8988T (cell line): ENCODE measurements around the gene MKS1.
A peak's percentile ranks its signal among the peaks of the same experiment; 100 is the strongest.

Source experiments
- DNase-seq: peaks from one replicate; pipeline ENCODE4 v3.0.0; 2011

Gene MKS1

GRCh38 chr17:58244963-58245362, 25.9 kb upstream of the MKS1 start:
- DNase-seq: no peak

GRCh38 chr17:58242171-58242784, 23.2 kb upstream of the MKS1 start:
- no peak for DNase-seq

- no peak for DNase-seq
These were observed 20.9 kb upstream of the MKS1 start for GRCh38 chr17:58239987-58240386.

- no peak for DNase-seq
These were observed 19.1 kb upstream of the MKS1 start, which contains the start of gene LPO for GRCh38 chr17:58238147-58238634. Gene LPO (plus strand): TSS chr17:58238584. CDS start chr17:58242980, 4,396 bp downstream.

- DNase-seq: no peak
These were observed 17.3 kb upstream of the MKS1 start for GRCh38 chr17:58236394-58236793.

GRCh38 chr17:58235821-58236220, 16.8 kb upstream of the MKS1 start:
- DNase-seq: no peak

GRCh38 chr17:58234512-58234911, 15.5 kb upstream of the MKS1 start:
- no peak for DNase-seq

GRCh38 chr17:58233543-58233942, 14.5 kb upstream of the MKS1 start:
- DNase-seq: no peak

GRCh38 chr17:58232707-58233156, 13.7 kb upstream of the MKS1 start:
- no peak for DNase-seq

- DNase-seq: no peak
These were observed 12.6 kb upstream of the MKS1 start for GRCh38 chr17:58231641-58232040.

- no peak for DNase-seq
These were observed 10.8 kb upstream of the MKS1 start for GRCh38 chr17:58229881-58230280.

- no peak for DNase-seq
These were observed 10.3 kb upstream of the MKS1 start for GRCh38 chr17:58229384-58229783.

GRCh38 chr17:58228679-58229078, 9.6 kb upstream of the MKS1 start:
- no peak for DNase-seq

GRCh38 chr17:58227733-58228132, 8.7 kb upstream of the MKS1 start:
- no peak for DNase-seq

- no peak for DNase-seq
These were observed 5.3 kb upstream of the MKS1 start for GRCh38 chr17:58224315-58224714.

- no peak for DNase-seq
These were observed 731 bp upstream of the MKS1 start for GRCh38 chr17:58219789-58220183.

GRCh38 chr17:58217766-58218165, 1.3 kb downstream of the MKS1 start:
- no peak for DNase-seq

- DNase-seq: no peak
These were observed 3.4 kb downstream of the MKS1 start for GRCh38 chr17:58215685-58216084.

- no peak for DNase-seq
These were observed 8.1 kb downstream of the MKS1 start for GRCh38 chr17:58210922-58211321.

GRCh38 chr17:58208344-58208743, 10.7 kb downstream of the MKS1 start:
- DNase-seq: no peak

GRCh38 chr17:58207451-58207850, 11.6 kb downstream of the MKS1 start:
- no peak for DNase-seq

- DNase-seq: no peak
These were observed 13.1 kb downstream of the MKS1 start for GRCh38 chr17:58205936-58206335.

- no peak for DNase-seq
These were observed 14.3 kb downstream of the MKS1 start for GRCh38 chr17:58204796-58205195.

- DNase-seq: no peak
These were observed 16.2 kb downstream of the MKS1 start for GRCh38 chr17:58202859-58203258.

- peak; percentile 47 for DNase-seq
These were observed 18.9 kb downstream of the MKS1 start for GRCh38 chr17:58200024-58200633.
